ENCODE measurements around the gene THSD4. TPM values are rescaled to one million over a fixed set of nuclear protein-coding genes. Genes with fewer than 3 reads are reported as not detected.
"Not testable (repeated sequence)": the region's sequence is repeated elsewhere in the genome, so short reads cannot be mapped to it uniquely, and the experiment has no call there.

THSD4 gene
- total RNA-seq, 1 donor from 2014 or later: 2.7 TPM

DNA sequence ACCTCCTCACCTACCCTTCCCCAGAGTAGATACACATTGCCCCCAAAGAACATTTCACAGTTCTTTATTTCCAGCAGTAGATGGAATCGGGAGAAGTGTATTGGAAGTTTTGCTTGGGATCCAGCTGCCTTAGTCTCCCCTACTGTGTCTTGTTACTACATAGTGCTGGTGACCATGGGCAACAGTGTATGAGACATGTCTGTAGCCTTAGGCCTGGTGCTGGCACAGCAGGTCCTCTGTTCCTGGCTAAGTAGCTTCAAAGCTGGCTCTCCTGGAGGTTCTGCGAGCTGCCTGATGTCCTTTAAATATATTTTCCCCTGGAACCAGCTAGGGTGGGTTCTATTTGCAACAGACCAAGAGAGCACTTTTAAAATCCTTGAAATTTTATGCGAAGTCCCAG is 174.7 kb downstream of the THSD4 start:
- DNase-seq (ENCODE audit: low read depth): no peak

GRCh38 chr15:71290881-71291635 is 175.8 kb downstream of the THSD4 start:
- no peak for DNase-seq (ENCODE audit: low read depth)

DNA sequence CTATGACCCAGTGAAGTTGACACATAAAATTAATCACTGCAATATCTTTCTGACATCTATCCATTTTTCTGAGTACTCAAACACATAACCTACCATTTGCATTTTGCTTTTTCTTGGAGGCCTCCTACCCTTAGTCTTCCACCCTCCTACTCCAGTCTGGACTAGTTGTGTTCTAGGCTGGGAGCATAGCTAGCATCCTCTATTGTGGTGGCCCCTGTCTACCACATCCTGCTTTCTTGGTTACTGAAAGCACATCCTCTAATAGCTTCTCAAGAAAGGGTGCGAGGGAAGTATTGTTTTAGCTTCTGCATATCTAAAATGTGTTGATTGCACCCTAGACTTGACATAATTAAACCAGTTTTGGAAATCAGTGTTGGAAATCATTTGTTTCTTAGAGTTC is 176.5 kb downstream of the THSD4 start:
- no peak for DNase-seq (ENCODE audit: low read depth)

DNA sequence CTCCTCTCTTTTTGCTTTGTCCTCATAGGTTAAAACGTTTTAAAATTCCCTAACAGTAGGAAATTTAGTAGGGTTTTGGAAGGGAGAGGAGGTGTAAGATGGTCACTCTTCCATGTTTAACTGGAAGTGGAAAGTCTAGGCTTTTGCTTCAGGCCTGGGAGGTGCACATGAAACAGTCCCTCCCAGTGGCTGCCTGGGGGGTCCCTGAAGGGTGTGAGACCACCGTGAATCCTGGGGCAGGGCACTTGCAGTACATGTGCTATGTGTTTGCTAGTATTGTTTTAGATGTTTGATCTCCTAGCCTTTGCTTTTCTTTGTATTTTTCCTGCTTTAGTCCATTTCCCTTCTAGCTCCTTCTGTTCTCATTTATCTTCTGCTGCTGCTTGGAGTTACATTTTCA is 178.5 kb downstream of the THSD4 start:
- DNase-seq (ENCODE audit: low read depth): no peak

DNA sequence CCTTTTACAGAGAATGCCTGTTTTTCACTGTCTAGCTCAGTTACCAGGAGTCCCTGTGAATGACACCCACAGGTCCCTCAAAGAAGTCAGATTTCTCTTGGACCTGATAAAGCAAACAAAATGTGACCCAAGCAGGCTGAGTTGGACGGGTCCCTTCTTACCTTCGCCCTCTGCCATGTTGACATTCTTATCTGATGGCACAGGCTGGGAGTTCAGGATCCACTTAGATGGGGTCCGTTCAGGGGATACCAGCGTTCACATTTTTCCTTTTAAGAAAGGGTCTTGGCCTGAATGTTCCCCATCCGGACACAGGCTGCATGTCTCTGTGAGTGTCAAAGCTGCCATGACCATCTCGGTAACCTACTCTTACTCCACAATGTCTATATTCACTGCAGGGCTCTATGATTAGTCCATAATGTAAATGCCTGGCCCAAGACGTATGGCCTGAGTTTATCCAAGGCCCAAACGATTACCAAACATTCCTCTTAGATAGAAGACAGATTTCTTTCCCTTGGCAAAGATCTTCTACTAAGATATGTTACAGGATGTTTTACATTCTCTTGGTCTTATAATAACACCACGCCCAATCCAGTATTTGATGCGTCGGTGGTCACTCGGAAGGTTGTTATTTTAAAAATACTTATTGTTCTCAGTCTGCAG is 179.1 kb downstream of the THSD4 start:
- no peak for DNase-seq (ENCODE audit: low read depth)

DNA sequence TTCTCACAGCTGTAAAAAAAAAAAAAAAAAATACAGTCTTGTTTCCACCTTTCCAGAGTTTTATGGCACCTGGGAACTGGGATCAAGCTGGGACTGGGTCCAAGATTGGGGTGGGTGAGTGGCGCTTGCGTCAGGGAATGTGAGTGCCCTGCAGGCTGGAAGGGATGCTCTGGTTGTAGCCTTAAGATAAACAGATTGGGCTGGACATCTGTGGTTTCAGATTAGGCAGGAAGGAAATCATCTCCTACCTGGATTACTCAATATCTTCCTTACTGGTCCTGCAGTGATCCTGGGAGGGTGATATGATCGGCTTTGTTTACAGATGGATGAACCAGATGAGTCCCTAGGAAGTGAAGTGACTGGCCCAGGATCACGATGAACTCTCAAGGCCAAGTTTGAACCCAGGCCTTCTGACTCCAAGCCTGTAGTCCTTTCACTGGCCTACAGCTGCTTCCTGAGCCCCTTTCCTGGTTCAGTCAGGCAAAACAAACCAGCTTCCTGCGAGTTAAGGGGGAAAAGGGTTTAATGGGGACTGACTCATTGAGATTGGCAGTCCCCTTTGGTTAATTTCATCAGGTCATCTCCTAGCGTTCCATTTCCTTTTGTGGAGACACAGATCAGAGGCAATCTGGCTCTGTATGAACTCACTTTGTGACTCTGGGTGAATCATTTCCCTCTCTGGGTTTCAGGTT is 179.8 kb downstream of the THSD4 start:
- peak; percentile 77 for DNase-seq (ENCODE audit: low read depth)

DNA sequence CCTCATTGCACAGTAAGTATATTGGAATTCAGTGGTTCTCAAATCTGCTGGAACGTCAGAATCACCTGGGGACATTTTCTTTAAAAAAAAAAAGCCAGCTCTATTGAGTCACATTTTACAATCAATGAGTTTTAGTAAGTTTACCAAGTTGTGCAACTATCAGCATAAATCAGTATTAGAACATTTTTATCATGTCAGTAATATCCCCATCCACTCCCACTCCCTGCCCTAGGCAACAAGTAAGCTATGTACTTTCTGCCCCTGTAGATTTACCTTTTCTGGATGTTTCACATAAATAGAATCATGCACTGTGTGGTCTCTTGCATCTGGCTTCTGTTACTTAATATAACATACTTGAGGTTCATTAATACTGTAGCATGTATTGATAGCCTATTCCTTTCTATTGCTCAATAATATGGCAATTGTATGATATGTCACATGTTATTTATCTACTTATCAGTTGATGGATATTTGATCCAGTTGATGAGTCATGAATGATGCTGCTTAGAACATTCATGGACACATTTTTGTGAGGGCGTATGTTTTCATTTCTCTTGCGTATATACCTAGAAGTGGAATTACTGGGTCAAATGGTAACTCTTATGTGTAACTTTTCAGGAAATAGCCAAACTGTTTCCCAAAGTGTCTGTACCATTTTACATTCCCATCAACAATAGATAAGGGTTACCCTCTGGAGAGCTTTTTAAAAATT is 180.5 kb downstream of the THSD4 start:
- DNase-seq (ENCODE audit: low read depth): no peak

- no peak for DNase-seq (ENCODE audit: low read depth)
Measured at GRCh38 chr15:71296315-71296679, 181.0 kb downstream of the THSD4 start.

GRCh38 chr15:71301958-71302621 is 186.8 kb downstream of the THSD4 start:
- DNase-seq (ENCODE audit: low read depth): peak; percentile 28

- no peak for DNase-seq (ENCODE audit: low read depth)
Measured at GRCh38 chr15:71302861-71303410, 187.7 kb downstream of the THSD4 start.

DNA sequence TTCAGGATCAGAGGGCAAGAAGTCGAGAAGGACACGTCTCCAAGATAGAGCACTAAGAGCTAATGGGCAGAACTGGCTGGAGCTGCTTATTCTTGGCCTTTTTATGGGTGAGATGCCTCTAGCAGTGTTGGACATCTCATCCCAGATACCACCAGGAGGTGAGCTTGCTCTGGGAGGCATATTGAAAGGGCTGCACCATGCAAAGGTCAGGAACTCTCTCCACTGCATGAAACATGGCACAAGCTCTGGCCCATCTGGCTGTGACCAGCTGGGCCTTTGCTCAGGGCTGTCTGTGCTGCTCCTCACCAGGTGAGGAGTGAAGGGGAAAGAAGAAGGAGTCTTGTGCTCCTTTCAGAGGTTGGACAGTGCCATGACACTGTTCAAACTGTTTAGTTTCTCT is 188.7 kb downstream of the THSD4 start:
- no peak for DNase-seq (ENCODE audit: low read depth)

DNA sequence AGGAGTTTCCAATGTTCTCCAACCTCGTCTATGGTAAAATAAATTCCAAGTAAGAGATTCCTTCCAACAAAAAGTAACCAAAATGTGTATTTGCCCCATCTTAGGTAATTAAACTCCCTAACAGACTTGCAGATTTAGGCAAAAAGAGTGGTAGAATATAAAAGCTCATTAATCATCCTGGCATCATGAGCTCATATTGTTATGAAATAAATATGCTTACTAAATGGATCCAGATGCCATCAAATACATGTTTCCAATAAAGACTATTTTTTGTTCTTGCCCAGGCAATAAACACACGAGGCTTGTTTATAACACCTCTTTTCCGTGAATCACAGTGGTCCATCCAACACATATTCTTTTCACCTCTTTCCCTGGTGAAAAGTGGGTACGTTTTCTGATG is 189.4 kb downstream of the THSD4 start:
- DNase-seq (ENCODE audit: low read depth): no peak

DNA sequence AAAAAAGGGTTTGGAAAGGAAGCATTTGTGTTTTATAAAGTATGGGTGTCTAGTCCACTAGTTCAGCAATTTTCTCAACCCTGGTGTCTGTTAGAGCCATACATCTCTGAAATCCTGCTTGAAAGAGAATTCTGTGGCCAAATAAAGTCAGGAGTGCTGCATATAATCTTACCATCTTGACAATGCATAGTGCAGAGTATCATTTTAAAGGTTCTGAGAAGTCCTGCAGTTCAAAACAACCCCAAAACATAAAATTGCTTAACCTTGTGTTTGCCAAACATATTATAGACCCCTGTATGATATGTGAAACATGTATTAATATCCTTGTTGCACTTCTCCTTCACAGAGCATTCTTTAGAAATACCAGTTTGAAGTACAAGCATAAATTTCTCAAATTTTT is 191.3 kb downstream of the THSD4 start:
- no peak for DNase-seq (ENCODE audit: low read depth)

DNA sequence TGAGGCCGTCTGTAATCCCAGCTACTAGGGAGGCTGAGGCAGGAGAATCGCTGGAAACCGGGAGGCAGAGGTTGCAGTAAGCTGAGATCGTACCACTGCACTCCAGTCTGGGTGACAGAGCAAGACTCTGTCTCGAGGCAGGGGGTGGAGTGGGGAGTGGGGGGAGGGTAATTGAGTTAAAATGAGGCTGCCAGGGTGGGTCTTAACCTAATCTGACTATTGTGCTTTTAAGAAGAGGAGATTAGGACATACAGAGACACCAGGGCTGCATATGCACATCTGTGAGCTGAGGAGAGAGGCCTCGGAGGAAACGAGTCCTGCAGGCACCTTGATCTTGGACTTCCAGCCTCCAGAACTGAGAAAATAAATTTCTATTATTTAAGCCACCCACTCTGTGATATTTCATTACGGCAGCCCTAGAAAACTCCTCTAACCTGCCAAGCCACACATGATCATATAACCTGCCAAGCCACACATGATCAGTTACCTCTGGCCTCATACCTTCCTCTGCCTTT is 197.0 kb downstream of the THSD4 start:
- no peak for DNase-seq (ENCODE audit: low read depth)

GRCh38 chr15:71312731-71313460 is 197.6 kb downstream of the THSD4 start:
- DNase-seq (ENCODE audit: low read depth): no peak

- DNase-seq (ENCODE audit: low read depth): no peak
Measured at GRCh38 chr15:71313806-71314205, 198.5 kb downstream of the THSD4 start.

DNA sequence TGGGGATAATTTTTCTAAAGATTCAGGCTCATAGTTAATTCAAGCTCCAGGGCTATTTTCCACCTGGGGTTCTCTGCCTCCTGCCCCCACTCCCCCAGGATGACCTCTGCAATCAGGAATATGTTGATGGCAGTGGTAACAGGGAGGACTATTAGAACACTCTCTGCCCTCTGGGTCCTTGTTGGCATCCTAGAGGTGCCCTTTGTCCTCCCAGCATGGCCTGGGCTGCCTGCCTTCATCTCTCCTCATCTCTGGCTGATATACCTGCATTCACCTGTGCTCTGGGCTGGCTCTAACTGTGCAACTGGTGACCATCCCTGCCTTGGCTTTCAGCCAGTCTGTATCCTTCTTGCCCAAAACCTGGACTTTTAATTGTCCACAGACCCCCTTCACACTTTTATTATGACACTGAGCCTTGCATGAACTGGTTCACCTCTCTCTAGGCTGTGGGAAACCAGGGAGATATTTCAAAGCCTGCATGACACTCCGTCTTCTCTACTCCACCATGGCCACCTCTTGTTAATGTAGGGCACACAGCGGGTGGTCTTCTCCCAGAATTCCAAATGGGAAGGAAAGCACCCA is 199.8 kb downstream of the THSD4 start:
- no peak for DNase-seq (ENCODE audit: low read depth)

GRCh38 chr15:71316911-71317310 is 201.6 kb downstream of the THSD4 start:
- DNase-seq (ENCODE audit: low read depth): no peak

GRCh38 chr15:71319424-71319823 is 204.2 kb downstream of the THSD4 start:
- DNase-seq (ENCODE audit: low read depth): not testable (repeated sequence)

DNA sequence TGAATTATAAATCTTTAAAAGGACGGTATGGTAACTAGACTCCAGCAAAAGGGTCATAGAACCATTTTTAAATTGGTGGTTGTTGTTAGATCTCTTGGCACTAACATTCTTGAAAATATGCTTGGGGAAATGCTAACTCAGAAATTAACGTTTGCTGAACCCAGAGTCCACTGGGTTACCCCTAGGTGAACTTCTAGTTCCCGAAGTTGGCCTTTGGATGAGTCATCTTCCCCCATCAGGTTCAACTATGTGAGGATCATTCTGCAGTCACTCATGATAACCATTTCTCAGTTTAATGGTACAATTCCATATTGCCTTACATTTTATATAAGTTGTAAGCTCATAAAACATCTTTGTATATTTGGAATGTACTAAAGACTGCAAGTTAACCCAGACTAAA is 204.7 kb downstream of the THSD4 start:
- no peak for DNase-seq (ENCODE audit: low read depth)
